Measurements from ENCODE around the gene PTGR2. TPM values are rescaled to one million over a fixed set of nuclear protein-coding genes. Genes with fewer than 3 reads are reported as not detected.
"Not testable (repeated sequence)": the region's sequence is repeated elsewhere in the genome, so short reads cannot be mapped to it uniquely, and the experiment has no call there.

The PTGR2 gene
- total RNA-seq, 1 experiment from 2014 or later = 17.1 TPM

GRCh38 chr14:73865534-73866113, 14.0 kb downstream of the PTGR2 start:
- POLR2A ChIA-PET = no interaction called here
- no peak for DNase-seq (ENCODE audit: low read depth, low spot score)
- BruUV-seq (replicated peaks) = no TSS peak
- Histone ChIP-seq H3K27me3 (ENCODE audit: control insufficient read depth, insufficient read depth, low read length) (no peaks in the 10 kb centered on the region), H3K36me3 (ENCODE audit: control insufficient read depth, insufficient read depth, low read length) (no peaks in the 10 kb centered on the region; the same call in 1 of the 2 replicates), H3K4me3 (ENCODE audit: low read depth in 2 of 2, low read length in 2 of 2) (no peak overlapping the region), H3K27ac (ENCODE audit: low read length) (no peak overlapping the region), H3K9me3 (ENCODE audit: control insufficient read depth, insufficient read depth, low read depth, low read length) (no peaks in the 10 kb centered on the region), H3K4me1 (ENCODE audit: control insufficient read depth, insufficient read depth, low read length) (no peaks in the 10 kb centered on the region)
- CTCF ChIA-PET = interaction anchor here (0.7 kb wide), 1 partner anchor 38 kb away, joined by 3 read pairs; no protein-coding TSS in a partner anchor
- TF ChIP-seq CTCF (IDR thresholded peaks at IDR 0.05) (no peak), POLR2AphosphoS5 (IDR thresholded peaks at IDR 0.05; ENCODE audit: low read depth, low read length) (no peak), TCF7L2 (IDR thresholded peaks at IDR 0.05; ENCODE audit: low read depth, low read length) (no peak), SIN3A (IDR thresholded peaks at IDR 0.05; ENCODE audit: borderline replicate concordance, insufficient read depth, low read depth, low read length) (no peak)
- TF ChIP-seq, protein P1, sequence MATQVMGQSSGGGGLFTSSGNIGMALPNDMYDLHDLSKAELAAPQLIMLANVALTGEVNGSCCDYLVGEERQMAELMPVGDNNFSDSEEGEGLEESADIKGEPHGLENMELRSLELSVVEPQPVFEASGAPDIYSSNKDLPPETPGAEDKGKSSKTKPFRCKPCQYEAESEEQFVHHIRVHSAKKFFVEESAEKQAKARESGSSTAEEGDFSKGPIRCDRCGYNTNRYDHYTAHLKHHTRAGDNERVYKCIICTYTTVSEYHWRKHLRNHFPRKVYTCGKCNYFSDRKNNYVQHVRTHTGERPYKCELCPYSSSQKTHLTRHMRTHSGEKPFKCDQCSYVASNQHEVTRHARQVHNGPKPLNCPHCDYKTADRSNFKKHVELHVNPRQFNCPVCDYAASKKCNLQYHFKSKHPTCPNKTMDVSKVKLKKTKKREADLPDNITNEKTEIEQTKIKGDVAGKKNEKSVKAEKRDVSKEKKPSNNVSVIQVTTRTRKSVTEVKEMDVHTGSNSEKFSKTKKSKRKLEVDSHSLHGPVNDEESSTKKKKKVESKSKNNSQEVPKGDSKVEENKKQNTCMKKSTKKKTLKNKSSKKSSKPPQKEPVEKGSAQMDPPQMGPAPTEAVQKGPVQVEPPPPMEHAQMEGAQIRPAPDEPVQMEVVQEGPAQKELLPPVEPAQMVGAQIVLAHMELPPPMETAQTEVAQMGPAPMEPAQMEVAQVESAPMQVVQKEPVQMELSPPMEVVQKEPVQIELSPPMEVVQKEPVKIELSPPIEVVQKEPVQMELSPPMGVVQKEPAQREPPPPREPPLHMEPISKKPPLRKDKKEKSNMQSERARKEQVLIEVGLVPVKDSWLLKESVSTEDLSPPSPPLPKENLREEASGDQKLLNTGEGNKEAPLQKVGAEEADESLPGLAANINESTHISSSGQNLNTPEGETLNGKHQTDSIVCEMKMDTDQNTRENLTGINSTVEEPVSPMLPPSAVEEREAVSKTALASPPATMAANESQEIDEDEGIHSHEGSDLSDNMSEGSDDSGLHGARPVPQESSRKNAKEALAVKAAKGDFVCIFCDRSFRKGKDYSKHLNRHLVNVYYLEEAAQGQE (IDR thresholded peaks at IDR 0.05; ENCODE audit: insufficient read depth in 1 of 2, low read depth in 2 of 2, low read length in 1 of 2) = no peak
- ATAC-seq = no peak
- intact Hi-C loops (cut with micrococcal nuclease; ENCODE audit: unreplicated experiment) (no loop called here), in situ Hi-C loops (cut with HindIII; ENCODE audit: low pct_unique_long_range_greater_than_20kb, low sequenced_read_pairs) (no loop called here)

GRCh38 chr14:73869754-73870153, 18.1 kb downstream of the PTGR2 start:
- H3K27me3 ChIP-seq (ENCODE audit: control insufficient read depth, insufficient read depth, low read length); POLR2A ChIA-PET; DNase-seq (ENCODE audit: low read depth, low spot score); H3K4me1 ChIP-seq (ENCODE audit: control insufficient read depth, insufficient read depth, low read length); H3K27ac ChIP-seq (ENCODE audit: low read length); H3K36me3 ChIP-seq (ENCODE audit: control insufficient read depth, insufficient read depth, low read length); H3K9me3 ChIP-seq (ENCODE audit: control insufficient read depth, insufficient read depth, low read depth, low read length); BruUV-seq (replicated peaks); in situ Hi-C loops (cut with HindIII; ENCODE audit: low pct_unique_long_range_greater_than_20kb, low sequenced_read_pairs); intact Hi-C loops (cut with micrococcal nuclease; ENCODE audit: unreplicated experiment); CTCF ChIA-PET; H3K4me3 ChIP-seq (ENCODE audit: low read depth in 2 of 2, low read length in 2 of 2); ATAC-seq: not testable (repeated sequence)

DNA sequence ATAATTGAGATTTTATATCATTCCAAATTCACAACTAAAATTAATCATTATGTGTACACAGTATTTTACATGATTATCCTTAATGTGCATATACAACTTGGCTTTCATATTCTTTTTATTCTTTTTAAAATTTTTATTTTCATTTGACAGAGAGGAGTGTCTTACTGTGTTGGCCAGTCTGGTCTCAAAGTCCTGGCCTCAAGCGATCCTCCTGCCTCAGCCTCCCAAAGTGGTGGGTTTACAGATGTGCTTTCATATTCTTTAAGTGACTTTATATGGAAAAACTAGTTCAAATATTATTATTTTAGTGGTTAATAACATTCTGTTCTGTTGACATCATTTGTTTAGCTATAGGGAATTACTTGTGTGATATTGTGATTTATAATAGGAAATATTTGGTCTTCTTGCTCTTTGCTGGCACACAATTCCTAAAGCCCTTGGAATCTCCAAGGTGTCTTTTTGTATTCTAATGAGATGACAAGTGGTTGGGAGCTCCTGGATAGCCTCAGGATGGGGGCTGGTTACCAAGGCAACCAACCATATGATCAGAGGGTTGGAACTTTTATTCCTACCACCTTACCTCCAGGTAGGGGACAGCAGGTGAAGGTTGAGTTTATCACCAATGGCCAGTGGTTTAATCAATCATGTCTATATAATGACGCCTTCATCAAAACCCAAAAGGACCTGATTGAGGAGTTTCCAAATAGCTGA, 19.0 kb downstream of the PTGR2 start:
- ChIA-PET POLR2A (no interaction called here), CTCF (no interaction called here)
- BruUV-seq (replicated peaks) = no TSS peak
- intact Hi-C loops (cut with micrococcal nuclease; ENCODE audit: unreplicated experiment) = no loop called here
- DNase-seq (ENCODE audit: low read depth, low spot score) = no peak
- Histone ChIP-seq H3K36me3 (ENCODE audit: control insufficient read depth, insufficient read depth, low read length) (no peaks in the 10 kb centered on the region), H3K4me3 (ENCODE audit: low read depth in 2 of 2, low read length in 2 of 2) (no peak overlapping the region), H3K27ac (ENCODE audit: low read length) (no peak overlapping the region), H3K9me3 (ENCODE audit: control insufficient read depth, insufficient read depth, low read depth, low read length) (no peaks in the 10 kb centered on the region), H3K27me3 (ENCODE audit: control insufficient read depth, insufficient read depth, low read length) (no peaks in the 10 kb centered on the region), H3K4me1 (ENCODE audit: control insufficient read depth, insufficient read depth, low read length) (no peaks in the 10 kb centered on the region)
- no peak for ATAC-seq
- no peak for TF ChIP-seq SIN3A (IDR thresholded peaks at IDR 0.05; ENCODE audit: borderline replicate concordance, insufficient read depth, low read depth, low read length)
- TF ChIP-seq, protein P1 (IDR thresholded peaks at IDR 0.05; ENCODE audit: insufficient read depth in 1 of 2, low read depth in 2 of 2, low read length in 1 of 2) = no peak
- no peak for TF ChIP-seq TCF7L2 (IDR thresholded peaks at IDR 0.05; ENCODE audit: low read depth, low read length)
- no peak for TF ChIP-seq POLR2AphosphoS5 (IDR thresholded peaks at IDR 0.05; ENCODE audit: low read depth, low read length)
- TF ChIP-seq CTCF (IDR thresholded peaks at IDR 0.05) = no peak
- in situ Hi-C loops (cut with HindIII; ENCODE audit: low pct_unique_long_range_greater_than_20kb, low sequenced_read_pairs) = no loop called here
